ENCODE data around the gene SPSB2. TPM values are rescaled to one million over a fixed set of nuclear protein-coding genes. Genes with fewer than 3 reads are reported as not detected.

SPSB2 gene
- total RNA-seq, 1 experiment from 2014 or later, result 8.1 TPM

GRCh38 chr12:6902448-6902847 is 29.3 kb upstream of the SPSB2 start:
- intact Hi-C loops (cut with micrococcal nuclease; ENCODE audit: unreplicated experiment), result no loop called here
- ChIA-PET CTCF (interaction anchor here (0.6 kb wide), 1 partner anchor 11 kb away, joined by 4 read pairs; no protein-coding TSS in a partner anchor), POLR2A (ENCODE audit: low non-redundant PET) (no interaction called here)
- no peaks in the 10 kb centered on the region for H3K36me3 ChIP-seq (ENCODE audit: insufficient read depth, low read length, poor library complexity, severe bottlenecking)
- no peaks in the 10 kb centered on the region for H3K27me3 ChIP-seq (replicated peaks; ENCODE audit: insufficient read depth, low read depth, low read length, poor library complexity)
- BruUV-seq (replicated peaks), result no TSS peak
- peaks cover 7% of the 10 kb centered on the region for H3K4me1 ChIP-seq (ENCODE audit: insufficient read depth, low read length, poor library complexity, severe bottlenecking)
- no peak overlapping the region for H3K27ac ChIP-seq (ENCODE audit: low read depth, low read length, poor library complexity, severe bottlenecking)
- TF ChIP-seq CTCF (conservative IDR thresholded peaks at IDR 0.05; ENCODE audit: low read depth, low read length), result no peak
- TF ChIP-seq EZH2 (IDR thresholded peaks at IDR 0.05; ENCODE audit: borderline replicate concordance, low read depth, low read length, poor library complexity, severe bottlenecking), result no peak
- H3K4me3 ChIP-seq (ENCODE audit: low read depth, low read length, poor library complexity, severe bottlenecking), result no peak overlapping the region
- no peaks in the 10 kb centered on the region for H3K9me3 ChIP-seq (ENCODE audit: low read depth, low read length, poor library complexity, severe bottlenecking)
- no peak for DNase-seq (ENCODE audit: low spot score)

- DNase-seq (ENCODE audit: low spot score), result peak; percentile 55
- POLR2A ChIA-PET (ENCODE audit: low non-redundant PET), result interaction anchor here (0.9 kb wide), 1 partner anchor 31 kb away, joined by 3 read pairs; no protein-coding TSS in a partner anchor
Measured at GRCh38 chr12:6899837-6900519, 26.9 kb upstream of the SPSB2 start.

GRCh38 chr12:6899427-6899826 is 26.3 kb upstream of the SPSB2 start:
- Histone ChIP-seq H3K9me3 (ENCODE audit: low read depth, low read length, poor library complexity, severe bottlenecking) (no peaks in the 10 kb centered on the region), H3K4me1 (ENCODE audit: insufficient read depth, low read length, poor library complexity, severe bottlenecking) (peaks cover 7% of the 10 kb centered on the region), H3K4me3 (ENCODE audit: low read depth, low read length, poor library complexity, severe bottlenecking) (no peak overlapping the region), H3K36me3 (ENCODE audit: insufficient read depth, low read length, poor library complexity, severe bottlenecking) (no peaks in the 10 kb centered on the region), H3K27ac (ENCODE audit: low read depth, low read length, poor library complexity, severe bottlenecking) (no peak overlapping the region), H3K27me3 (replicated peaks; ENCODE audit: insufficient read depth, low read depth, low read length, poor library complexity) (no peaks in the 10 kb centered on the region)
- intact Hi-C loops (cut with micrococcal nuclease; ENCODE audit: unreplicated experiment), result no loop called here
- no TSS peak for BruUV-seq (replicated peaks)
- POLR2A ChIA-PET (ENCODE audit: low non-redundant PET), result no interaction called here
- DNase-seq (ENCODE audit: low spot score), result no peak
- TF ChIP-seq EZH2 (IDR thresholded peaks at IDR 0.05; ENCODE audit: borderline replicate concordance, low read depth, low read length, poor library complexity, severe bottlenecking) (no peak), CTCF (conservative IDR thresholded peaks at IDR 0.05; ENCODE audit: low read depth, low read length) (no peak)
- CTCF ChIA-PET, result interaction anchor here (0.6 kb wide), 1 partner anchor 22 kb away, joined by 4 read pairs; no protein-coding TSS in a partner anchor

More at GRCh38 chr12:6899837-6900519, 26.9 kb upstream of the SPSB2 start:
- Histone ChIP-seq H3K36me3 (ENCODE audit: insufficient read depth, low read length, poor library complexity, severe bottlenecking) (no peaks in the 10 kb centered on the region), H3K27ac (ENCODE audit: low read depth, low read length, poor library complexity, severe bottlenecking) (no peak overlapping the region), H3K27me3 (replicated peaks; ENCODE audit: insufficient read depth, low read depth, low read length, poor library complexity) (no peaks in the 10 kb centered on the region), H3K4me1 (ENCODE audit: insufficient read depth, low read length, poor library complexity, severe bottlenecking) (peaks cover 7% of the 10 kb centered on the region), H3K9me3 (ENCODE audit: low read depth, low read length, poor library complexity, severe bottlenecking) (no peaks in the 10 kb centered on the region), H3K4me3 (ENCODE audit: low read depth, low read length, poor library complexity, severe bottlenecking) (no peak overlapping the region)
- intact Hi-C loops (cut with micrococcal nuclease; ENCODE audit: unreplicated experiment), result no loop called here
- no TSS peak for BruUV-seq (replicated peaks)
- TF ChIP-seq CTCF (conservative IDR thresholded peaks at IDR 0.05; ENCODE audit: low read depth, low read length), result no peak
- TF ChIP-seq EZH2 (IDR thresholded peaks at IDR 0.05; ENCODE audit: borderline replicate concordance, low read depth, low read length, poor library complexity, severe bottlenecking), result no peak
- CTCF ChIA-PET, result interaction anchor here (0.6 kb wide), 1 partner anchor 21 kb away, joined by 4 read pairs; no protein-coding TSS in a partner anchor
